Psoas muscle (tissue), 8 donors: ENCODE results near the gene PRICKLE1. TPM values are rescaled to one million over a fixed set of nuclear protein-coding genes. Genes with fewer than 3 reads are reported as not detected.

Experiments
- ATAC-seq, 4 donors: fragments of 200-7000 bp; cut with Tn5 transposase; one replicate each; pipeline ENCODE4 v1.9.1; 2020; ENCODE audit warnings: moderate library complexity in 3 of 4, mild to moderate bottlenecking in 2 of 4
- DNase-seq, 2 donors: peaks; one replicate each; pipeline ENCODE4 v3.0.0-alpha.2; 2020
- H3K27ac ChIP-seq: fragments of 200-600 bp; one replicate; pipeline ENCODE4 v1.8.0; 2022
- H3K27me3 ChIP-seq, 3 donors: fragments of 200-600 bp in 1 of 3; one replicate each; pipeline versions ENCODE4 v1.6.1 to v1.8.0; 2013 to 2022; ENCODE audit warnings: low read length in 2 of 3, mild to moderate bottlenecking in 2 of 3, moderate library complexity in 1 of 3; ENCODE audit not compliant: insufficient read depth in 3 of 3
- H3K36me3 ChIP-seq, 2 donors: fragments of 200-600 bp in 1 of 2; one replicate each; pipeline versions ENCODE4 v1.6.1 to v1.8.0; 2013 to 2022; ENCODE audit warnings: low read depth in 1 of 2, mild to moderate bottlenecking in 1 of 2, moderate library complexity in 1 of 2; ENCODE audit not compliant: insufficient read depth in 1 of 2
- H3K4me1 ChIP-seq: fragments of 200-600 bp; one replicate; pipeline ENCODE4 v1.8.0; 2022
- H3K4me3 ChIP-seq: fragments of 200-600 bp; one replicate; pipeline ENCODE4 v1.8.0; 2022; ENCODE audit warnings: mild to moderate bottlenecking
- H3K9me3 ChIP-seq: fragments of 200-600 bp; one replicate; pipeline ENCODE4 v1.8.0; 2022
- CTCF ChIP-seq: fragments of 200-600 bp; IDR thresholded peaks from one replicate; pipeline ENCODE4 v1.8.0; 2022; ENCODE audit warnings: antibody characterized with exemption
- WGBS, 3 donors: extraction: QIAGEN DNeasy Blood & Tissue Kit; methylation state at CpG; one replicate each; pipeline versions ENCODE4 v1.1.6 to v1.1.7; 2013; 5-methylcytosine and 5-hydroxymethylcytosine counted together
- intact Hi-C, 2 donors: fragments of 100-400 bp; cut with DNase I; formaldehyde crosslinking; loops; one replicate each; pipeline versions ENCODE4 v1.11.0 to v1.14.2; 2022
- polyA plus RNA-seq, 3 donors: library from polyadenylated mRNA; stranded (reverse); fragments of 200-250 nt; gene quantifications; one replicate each; pipeline ENCODE4 v1.2.3, GENCODE V29; 2013
- total RNA-seq, 4 donors: library from RNA; stranded (reverse); fragmentation: NEBNext Ultra II Directional in 2 of 4; extraction: Animal tissue kit (Norgen Biotek cat#: 25700) in 2 of 4; gene quantifications; one replicate each; pipeline versions ENCODE4 v1.2.1 to v1.2.4, GENCODE V29; 2021 to 2023
- donor health status: healthy with polysubstance abuse.
- donor health status: DM: no; HTN: no; CAD: no; lungs with moderate emphysema.
- donor health status: Bipolar disorder and iron deficiency.
- donor health status: healthy.
- donor health status: DM: yes; HTN: yes; CAD: no.
- donor health status: DM: no; HTN: no; CAD: no.
- donor health status: DM: no; HTN: no; CAD: no.
- donor health status: DM: yes; HTN: yes; CAD: no.

PRICKLE1 gene
- total and polyA plus RNA-seq, 7 donors = 0.37 to 7.6 (median 1.7) TPM

- intact Hi-C loops = no loop called here
Observed at GRCh38 chr12:42450248-42450647, 139.3 kb downstream of the PRICKLE1 start.

GRCh38 chr12:42448841-42449240, 140.7 kb downstream of the PRICKLE1 start:
- Histone ChIP-seq H3K27ac (no peak overlapping the region), H3K4me1 (peaks cover 6% of the 10 kb centered on the region), H3K27me3 (no peaks in the 10 kb centered on the region), H3K9me3 (no peaks in the 10 kb centered on the region), H3K36me3 (peaks cover 0 to 29% of the 10 kb centered on the region in 2 donors), H3K4me3 (no peak overlapping the region)
- ATAC-seq = peak in 2 of 4 donors; percentile 9 to 38
- DNase-seq = no peak
- intact Hi-C loops = no loop called here
- 97 to 98% (median 98%) methylated on average over 9 of the region's 9 CpGs for WGBS, 3 donors
- no peak for TF ChIP-seq CTCF

More at GRCh38 chr12:42450248-42450647, 139.3 kb downstream of the PRICKLE1 start:
- H3K4me3 ChIP-seq = no peak overlapping the region
- WGBS, 3 donors = 9 to 35% (median 9%) methylated on average over 2 of the region's 2 CpGs
- H3K4me1 ChIP-seq = peaks cover 6% of the 10 kb centered on the region
- DNase-seq = peak; percentile 56 to 57
- no peaks in the 10 kb centered on the region for H3K27me3 ChIP-seq
- ATAC-seq = peak; percentile 66 to 92 (median 88)
- H3K27ac ChIP-seq = no peak overlapping the region
- TF ChIP-seq CTCF = no peak
- H3K36me3 ChIP-seq = peaks cover 0 to 15% of the 10 kb centered on the region in 2 donors
- no peaks in the 10 kb centered on the region for H3K9me3 ChIP-seq

- H3K9me3 ChIP-seq = no peaks in the 10 kb centered on the region
- WGBS, 3 donors = 84 to 90% (median 85%) methylated on average over 3 of the region's 3 CpGs
- TF ChIP-seq CTCF = no peak
- H3K4me1 ChIP-seq = peaks cover 6% of the 10 kb centered on the region
- H3K4me3 ChIP-seq = no peak overlapping the region
- no peak for ATAC-seq
- no peak overlapping the region for H3K27ac ChIP-seq
- peaks cover 0 to 42% of the 10 kb centered on the region in 2 donors for H3K36me3 ChIP-seq
- DNase-seq = no peak
- H3K27me3 ChIP-seq = no peaks in the 10 kb centered on the region
- intact Hi-C loops = no loop called here
Observed at GRCh38 chr12:42447371-42447786, 142.2 kb downstream of the PRICKLE1 start.

- WGBS, 3 donors = 66 to 80% (median 77%) methylated on average over 6 of the region's 6 CpGs
- Histone ChIP-seq H3K27me3 (no peaks in the 10 kb centered on the region), H3K4me3 (no peak overlapping the region), H3K36me3 (peaks cover 0 to 48% of the 10 kb centered on the region in 2 donors), H3K4me1 (peaks cover 6% of the 10 kb centered on the region), H3K9me3 (no peaks in the 10 kb centered on the region), H3K27ac (no peak overlapping the region)
- no peak for TF ChIP-seq CTCF
- ATAC-seq (no peak), DNase-seq (no peak)
- intact Hi-C loops = no loop called here
Observed at GRCh38 chr12:42446761-42447160, 142.8 kb downstream of the PRICKLE1 start.

- intact Hi-C loops = no loop called here
- whole genome bisulfite sequencing, 3 donors = 94 to 97% (median 96%) methylated on average over 16 of the region's 16 CpGs
- Histone ChIP-seq H3K27me3 (no peaks in the 10 kb centered on the region), H3K27ac (no peak overlapping the region), H3K9me3 (no peaks in the 10 kb centered on the region), H3K4me3 (no peak overlapping the region), H3K4me1 (peaks cover 6% of the 10 kb centered on the region), H3K36me3 (peaks cover 0 to 54% of the 10 kb centered on the region in 2 donors)
- DNase-seq = no peak
- no peak for TF ChIP-seq CTCF
- no peak for ATAC-seq
Observed at GRCh38 chr12:42445891-42446290, 143.7 kb downstream of the PRICKLE1 start.
